ENCODE results near the gene NAA11.

- TF ChIP-seq CTCF (IDR thresholded peaks at IDR 0.05) (no peak), POLR2A (IDR thresholded peaks at IDR 0.05) (no peak)
These were observed 14.6 kb downstream of the NAA11 start for GRCh38 chr4:79311279-79311678.
